ENCODE data around the gene IGFALS.

DNA sequence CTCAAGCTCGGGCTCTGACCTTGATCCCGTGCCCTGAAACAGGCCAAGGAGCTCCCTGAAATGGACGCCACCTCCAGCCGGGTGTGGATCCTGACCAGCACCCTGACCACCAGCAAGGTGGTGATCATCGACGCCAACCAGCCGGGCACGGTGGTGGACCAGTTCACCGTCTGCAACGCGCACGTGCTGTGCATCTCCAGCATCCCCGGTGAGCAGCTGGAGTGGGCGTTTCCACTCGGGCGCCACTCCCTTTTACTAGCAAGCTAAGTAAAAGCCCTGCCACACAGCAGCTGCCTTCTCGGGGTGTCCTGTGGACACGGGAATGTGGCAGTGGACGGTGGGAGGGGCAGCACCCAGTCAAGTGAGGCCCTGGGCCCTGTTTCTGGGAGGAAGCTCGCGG lies 28.5 kb downstream of the IGFALS start:
- TF ChIP-seq POLR2A (IDR thresholded peaks at IDR 0.05), result no peak
- TF ChIP-seq CTCF (IDR thresholded peaks at IDR 0.05), result no peak
- no peak for TF ChIP-seq EP300 (IDR thresholded peaks at IDR 0.05)

Measured in suprapubic skin (tissue), 3 donors.